ENCODE data around the gene CUL2. TPM values are rescaled to one million over a fixed set of nuclear protein-coding genes. Genes with fewer than 3 reads are reported as not detected.
"Not testable (repeated sequence)": the region's sequence is repeated elsewhere in the genome, so short reads cannot be mapped to it uniquely, and the experiment has no call there.

Gene CUL2
- total RNA-seq, 2 experiments from 2014 or later = 35.4 to 37.1 TPM

- H3K27me3 Mint-ChIP-seq, H3K36me3 Mint-ChIP-seq: not testable (repeated sequence)
These were observed 113.7 kb downstream of the CUL2 start for GRCh38 chr10:34976380-34976910.

GRCh38 chr10:34974364-34975065 lies 115.6 kb downstream of the CUL2 start:
- DNase-seq; ATAC-seq (ENCODE audit: low read depth); H3K4me1 Mint-ChIP-seq; H3K27me3 Mint-ChIP-seq; POLR2A ChIA-PET; H3K36me3 Mint-ChIP-seq; H3K4me3 Mint-ChIP-seq; H3K27ac Mint-ChIP-seq: not testable (repeated sequence)
- H3K9me3 Mint-ChIP-seq = peaks cover 17% of the 10 kb centered on the region

More at GRCh38 chr10:34976380-34976910, 113.7 kb downstream of the CUL2 start:
- H3K4me3 Mint-ChIP-seq; ATAC-seq (ENCODE audit: low read depth); POLR2A ChIA-PET; H3K27ac Mint-ChIP-seq; H3K4me1 Mint-ChIP-seq; DNase-seq: not testable (repeated sequence)
- H3K9me3 Mint-ChIP-seq = peaks cover 17% of the 10 kb centered on the region

- DNase-seq; H3K27ac Mint-ChIP-seq; H3K4me3 Mint-ChIP-seq; H3K36me3 Mint-ChIP-seq; H3K4me1 Mint-ChIP-seq; POLR2A ChIA-PET; H3K27me3 Mint-ChIP-seq; ATAC-seq (ENCODE audit: low read depth): not testable (repeated sequence)
- H3K9me3 Mint-ChIP-seq = peaks cover 17% of the 10 kb centered on the region
These were observed 116.4 kb downstream of the CUL2 start for GRCh38 chr10:34973757-34974156.

- H3K4me3 Mint-ChIP-seq; H3K4me1 Mint-ChIP-seq; ATAC-seq (ENCODE audit: low read depth); POLR2A ChIA-PET; H3K27ac Mint-ChIP-seq; H3K27me3 Mint-ChIP-seq; H3K36me3 Mint-ChIP-seq; DNase-seq: not testable (repeated sequence)
- H3K9me3 Mint-ChIP-seq = peaks cover 14% of the 10 kb centered on the region
These were observed 117.0 kb downstream of the CUL2 start for GRCh38 chr10:34973121-34973520.

- DNase-seq; POLR2A ChIA-PET; H3K4me3 Mint-ChIP-seq; H3K27me3 Mint-ChIP-seq; H3K36me3 Mint-ChIP-seq; ATAC-seq (ENCODE audit: low read depth); H3K27ac Mint-ChIP-seq; H3K4me1 Mint-ChIP-seq: not testable (repeated sequence)
- peaks cover 12% of the 10 kb centered on the region for H3K9me3 Mint-ChIP-seq
These were observed 117.5 kb downstream of the CUL2 start for GRCh38 chr10:34972591-34972990.

- H3K27me3 Mint-ChIP-seq; ATAC-seq (ENCODE audit: low read depth); H3K36me3 Mint-ChIP-seq; DNase-seq; H3K27ac Mint-ChIP-seq; H3K4me3 Mint-ChIP-seq; POLR2A ChIA-PET; H3K4me1 Mint-ChIP-seq: not testable (repeated sequence)
- H3K9me3 Mint-ChIP-seq = peaks cover 12% of the 10 kb centered on the region
These were observed 118.4 kb downstream of the CUL2 start for GRCh38 chr10:34971606-34972334.

- Mint-ChIP-seq H3K4me1 (no peaks in the 10 kb centered on the region), H3K9me3 (no peaks in the 10 kb centered on the region), H3K27ac (no peak overlapping the region), H3K27me3 (peaks cover 2% of the 10 kb centered on the region), H3K36me3 (no peaks in the 10 kb centered on the region), H3K4me3 (no peak overlapping the region)
- POLR2A ChIA-PET = no interaction called here
- DNase-seq = no peak
- ATAC-seq (ENCODE audit: low read depth) = no peak
These were observed 121.0 kb downstream of the CUL2 start for GRCh38 chr10:34969171-34969570.

GRCh38 chr10:34967335-34967880 lies 122.7 kb downstream of the CUL2 start:
- H3K27me3 Mint-ChIP-seq = peaks cover 2% of the 10 kb centered on the region
- POLR2A ChIA-PET = no interaction called here
- no peaks in the 10 kb centered on the region for H3K36me3 Mint-ChIP-seq
- no peak overlapping the region for H3K4me3 Mint-ChIP-seq
- ATAC-seq (ENCODE audit: low read depth) (no peak), DNase-seq (no peak)
- H3K9me3 Mint-ChIP-seq = no peaks in the 10 kb centered on the region
- no peak overlapping the region for H3K27ac Mint-ChIP-seq
- H3K4me1 Mint-ChIP-seq = no peaks in the 10 kb centered on the region

- no peak for ATAC-seq (ENCODE audit: low read depth)
- Mint-ChIP-seq H3K4me1 (no peaks in the 10 kb centered on the region), H3K36me3 (no peaks in the 10 kb centered on the region), H3K27ac (no peak overlapping the region), H3K27me3 (peaks cover 1% of the 10 kb centered on the region), H3K9me3 (no peaks in the 10 kb centered on the region), H3K4me3 (no peak overlapping the region)
- POLR2A ChIA-PET = no interaction called here
- DNase-seq = no peak
These were observed 123.7 kb downstream of the CUL2 start for GRCh38 chr10:34966451-34966850.

GRCh38 chr10:34966040-34966439 lies 124.1 kb downstream of the CUL2 start:
- ATAC-seq (ENCODE audit: low read depth) = no peak
- H3K4me3 Mint-ChIP-seq = no peak overlapping the region
- POLR2A ChIA-PET = no interaction called here
- no peaks in the 10 kb centered on the region for H3K27me3 Mint-ChIP-seq
- H3K36me3 Mint-ChIP-seq = no peaks in the 10 kb centered on the region
- no peaks in the 10 kb centered on the region for H3K9me3 Mint-ChIP-seq
- H3K27ac Mint-ChIP-seq = no peak overlapping the region
- DNase-seq = no peak
- H3K4me1 Mint-ChIP-seq = no peaks in the 10 kb centered on the region

- DNase-seq (no peak), ATAC-seq (ENCODE audit: low read depth) (no peak)
- Mint-ChIP-seq H3K27me3 (no peaks in the 10 kb centered on the region), H3K9me3 (no peaks in the 10 kb centered on the region), H3K27ac (no peak overlapping the region), H3K36me3 (no peaks in the 10 kb centered on the region), H3K4me1 (no peaks in the 10 kb centered on the region), H3K4me3 (no peak overlapping the region)
- POLR2A ChIA-PET = no interaction called here
These were observed 125.9 kb downstream of the CUL2 start for GRCh38 chr10:34964166-34964800.

- Mint-ChIP-seq H3K27me3 (no peaks in the 10 kb centered on the region), H3K36me3 (no peaks in the 10 kb centered on the region), H3K27ac (no peak overlapping the region), H3K4me3 (no peak overlapping the region), H3K9me3 (no peaks in the 10 kb centered on the region), H3K4me1 (no peaks in the 10 kb centered on the region)
- ATAC-seq (ENCODE audit: low read depth) (no peak), DNase-seq (no peak)
- POLR2A ChIA-PET = no interaction called here
These were observed 127.3 kb downstream of the CUL2 start for GRCh38 chr10:34962866-34963265.

- no peaks in the 10 kb centered on the region for H3K27me3 Mint-ChIP-seq
- H3K4me3 Mint-ChIP-seq = no peak overlapping the region
- DNase-seq (no peak), ATAC-seq (ENCODE audit: low read depth) (no peak)
- H3K27ac Mint-ChIP-seq = no peak overlapping the region
- H3K36me3 Mint-ChIP-seq = no peaks in the 10 kb centered on the region
- H3K9me3 Mint-ChIP-seq = no peaks in the 10 kb centered on the region
- POLR2A ChIA-PET = no interaction called here
- H3K4me1 Mint-ChIP-seq = no peaks in the 10 kb centered on the region
These were observed 129.2 kb downstream of the CUL2 start for GRCh38 chr10:34960983-34961382.

Measured in activated naive CD8-positive, alpha-beta T cell treated with anti-CD3 and anti-CD28 coated beads, Interleukin-2, amount 10 ng/mL, durations not matched to agents 7 days and 5 days (primary cell).